ENCODE measurements around the gene NOTCH1. TPM values are rescaled to one million over a fixed set of nuclear protein-coding genes. Genes with fewer than 3 reads are reported as not detected.

The NOTCH1 gene
- total and polyA plus RNA-seq, 2 of the 8 experiments (the other 6 are each of a cell fraction or from before 2014, with no cell fraction given) = 6.9 to 55.6 TPM

DNA sequence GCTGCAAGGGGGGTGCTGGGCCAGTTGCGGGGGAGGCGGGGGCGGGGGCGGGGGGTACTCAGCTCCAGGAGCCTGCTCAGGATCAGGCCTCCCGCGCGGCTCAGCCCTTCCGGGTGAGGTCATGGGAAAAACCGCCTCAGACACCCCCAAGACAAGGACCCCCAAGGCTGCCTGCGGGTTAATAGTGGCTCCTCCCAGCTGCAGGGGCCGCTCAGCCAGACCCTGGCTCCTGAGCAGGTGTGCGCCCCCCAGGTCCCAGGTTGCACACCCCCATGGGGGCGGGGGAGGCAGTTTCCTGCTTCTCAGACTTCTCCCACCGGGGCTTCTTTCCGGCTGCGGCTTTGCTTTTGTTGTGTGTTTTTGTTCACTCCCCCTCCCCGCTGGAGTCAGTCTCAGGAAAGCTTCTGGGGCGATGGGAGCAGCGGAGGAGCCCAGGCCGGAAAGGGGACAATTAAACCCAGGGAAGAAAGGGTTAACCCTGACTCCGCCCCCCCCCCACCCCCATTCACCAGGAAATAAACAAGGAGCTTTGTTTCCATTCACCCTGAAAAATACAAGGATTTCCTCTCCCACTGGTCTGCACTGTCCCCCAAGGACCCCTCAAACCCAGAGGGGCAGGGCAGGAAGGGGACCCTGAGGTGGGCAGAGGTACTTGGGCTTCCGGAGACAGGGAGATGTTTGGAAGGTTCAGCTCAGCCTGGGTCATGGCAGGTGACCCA, 42.3 kb upstream of the NOTCH1 start (continued):
- TF ChIP-seq PHF8 (conservative IDR thresholded peaks at IDR 0.05; ENCODE audit: low read depth, low read length) (no peak), ASH2L (IDR thresholded peaks at IDR 0.05; ENCODE audit: low read length) (no peak), CREB1 (IDR thresholded peaks at IDR 0.05) (no peak), SIX5 (IDR thresholded peaks at IDR 0.05; ENCODE audit: low read depth, low read length) (no peak), POLR2AphosphoS5 (IDR thresholded peaks at IDR 0.05; ENCODE audit: low read depth, low read length) (no peak), BACH1 (IDR thresholded peaks at IDR 0.05; ENCODE audit: low read length) (no peak), KDM1A (IDR thresholded peaks at IDR 0.05; ENCODE audit: borderline replicate concordance, low read length) (0 out of 2 replicates have a peak, but pooled peaks have one; percentile 22), MAFK (IDR thresholded peaks at IDR 0.05; ENCODE audit: low read depth, low read length) (no peak), CBX5 (IDR thresholded peaks at IDR 0.05; ENCODE audit: low read depth, low read length) (no peak), BRCA1 (IDR thresholded peaks at IDR 0.05; ENCODE audit: low read depth, low read length) (no peak), KDM4A (IDR thresholded peaks at IDR 0.05; ENCODE audit: low read depth, low read length, severe bottlenecking) (peak; percentile 31), CHD1 (IDR thresholded peaks at IDR 0.05; ENCODE audit: low read depth, low read length) (no peak), RBBP5 (IDR thresholded peaks at IDR 0.05; ENCODE audit: borderline replicate concordance, low read depth, low read length) (no peak), JUND (IDR thresholded peaks at IDR 0.05; ENCODE audit: low read length) (peak; percentile 53; the same call in 1 of the 2 replicates), CTBP2 (IDR thresholded peaks at IDR 0.05; ENCODE audit: borderline replicate concordance, insufficient read depth, insufficient read length, low read length) (peak; percentile 97), NRF1 (IDR thresholded peaks at IDR 0.05; ENCODE audit: low read depth, low read length) (no peak), EGR1 (IDR thresholded peaks at IDR 0.05; ENCODE audit: borderline replicate concordance, low read depth, low read length) (peak; percentile 81), EP300 (IDR thresholded peaks at IDR 0.05; ENCODE audit: borderline replicate concordance in 1 of 2, low read depth in 2 of 2, low read length in 2 of 2) (peak in 1 of 2 experiments; percentile 78; a peak in 1 of 3 replicates), RAD21 (IDR thresholded peaks at IDR 0.05 in 1 of 2, conservative IDR thresholded peaks at IDR 0.05 in 1 of 2; ENCODE audit: low read depth in 2 of 2, low read length in 2 of 2) (peak in 1 of 2 experiments; percentile 18; a peak in 1 of 4 replicates), SIN3A (conservative IDR thresholded peaks at IDR 0.05 in 1 of 2, IDR thresholded peaks at IDR 0.05 in 1 of 2; ENCODE audit: low read depth in 1 of 2, low read length in 2 of 2) (0 out of 4 replicates have a peak, but pooled peaks of 1 of the 2 experiments have one; percentile 52), SP4 (IDR thresholded peaks at IDR 0.05; ENCODE audit: low read length) (no peak), CEBPB (IDR thresholded peaks at IDR 0.05; ENCODE audit: low read depth, low read length) (no peak), TAF1 (IDR thresholded peaks at IDR 0.05; ENCODE audit: low read depth, low read length) (peak; percentile 52; the same call in 1 of the 2 replicates), TBP (IDR thresholded peaks at IDR 0.05; ENCODE audit: low read depth, low read length) (no peak; the same call in 1 of the 2 replicates), HDAC6 (IDR thresholded peaks at IDR 0.05; ENCODE audit: low read depth, low read length) (no peak)
